K562 (cell line): ENCODE measurements around the gene SLC34A3. TPM values are rescaled to one million over a fixed set of nuclear protein-coding genes. Genes with fewer than 3 reads are reported as not detected.

Experiments used
- ELF2 ChIP-seq: fragments of 250-450 bp; sonication (Bioruptor Pico); IDR thresholded peaks from 2 replicates; pipeline ENCODE4 v1.5.0; 2021; ENCODE audit warnings: mild to moderate bottlenecking
- FOXP1 ChIP-seq: sonication (generic); formaldehyde crosslinking; IDR thresholded peaks from 2 replicates; pipeline ENCODE4 v1.8.0; 2022; ENCODE audit warnings: mild to moderate bottlenecking, missing genetic modification reagents
- POLR3A ChIP-seq: IDR thresholded peaks from 2 replicates; pipeline ENCODE4 v1.6.1; 2011; ENCODE audit warnings: borderline replicate concordance, mild to moderate bottlenecking, moderate library complexity; ENCODE audit not compliant: insufficient read length, insufficient read depth; ENCODE audit errors: extremely low read depth
- RBFOX2 ChIP-seq: fragments of 200-400 bp; formaldehyde crosslinking; IDR thresholded peaks from 2 replicates; pipeline ENCODE4 v1.6.1; 2017; ENCODE audit warnings: low read depth, mild to moderate bottlenecking, low read length, moderate library complexity
- SAFB2 ChIP-seq: fragments of 200-400 bp; formaldehyde crosslinking; IDR thresholded peaks from 2 replicates; pipeline ENCODE4 v1.6.1; 2018; ENCODE audit warnings: borderline replicate concordance, low read length, low read depth, moderate library complexity; ENCODE audit not compliant: severe bottlenecking
- STAG1 ChIP-seq: sonication (generic); formaldehyde crosslinking; IDR thresholded peaks from 2 replicates; pipeline ENCODE4 v1.5.0; 2020; ENCODE audit warnings: missing genetic modification reagents, borderline replicate concordance
- TAF1 ChIP-seq: IDR thresholded peaks from 2 replicates; pipeline ENCODE4 v1.6.1; 2011; ENCODE audit warnings: mild to moderate bottlenecking, low read length, moderate library complexity; ENCODE audit not compliant: insufficient read depth, control insufficient read depth, severe bottlenecking; ENCODE audit errors: extremely low read depth
- polyA plus RNA-seq, 8 experiments: library from polyadenylated mRNA; depleted of rRNA in 4 of 8; stranded (reverse) in 5 of 8; unstranded in 3 of 8; fragments of >200 nt; fragmentation: Nextera tagmentation in 2 of 8; fragmentation: Illumina TruSeq in 1 of 8; extraction: Ambion mirVana in 2 of 8; extraction: Trizol in 1 of 8; gene quantifications; 2 replicates each; pipeline versions ENCODE4 v1.2.1 to v1.2.3, GENCODE V29; 2011 to 2014; ENCODE audit warnings: inconsistent platforms in 1 of 8, missing spikeins in 1 of 8
- total RNA-seq, 7 experiments: library from RNA; depleted of rRNA in 6 of 7; stranded (reverse); fragments of >200 nt in 6 of 7; fragmentation: Illumina TruSeq in 2 of 7; extraction: Trizol in 2 of 7; gene quantifications; 2 replicates each; pipeline versions ENCODE4 v1.2.1 to v1.2.3, GENCODE V29; 2011 to 2021; ENCODE audit warnings: low replicate concordance in 1 of 7
- TF ChIP-seq, protein P1 (sequence below): fragments of 150-350 bp; IDR thresholded peaks from 2 replicates; pipeline ENCODE4 v1.6.1; 2014; ENCODE audit warnings: low read depth, mild to moderate bottlenecking, low read length, borderline replicate concordance
- TF ChIP-seq, protein P2 (sequence below): IDR thresholded peaks from 2 replicates; pipeline ENCODE4 v1.6.1; 2012; ENCODE audit warnings: low read depth, low read length, improper control_type of control experiment, borderline replicate concordance
- TF ChIP-seq, protein P3 (sequence below): fragments of 150-350 bp; conservative IDR thresholded peaks from 2 replicates; pipeline ENCODE4 v1.6.1; 2014; ENCODE audit warnings: low read length
- TF ChIP-seq, protein P4 (sequence below): IDR thresholded peaks from 3 replicates; pipeline ENCODE4 v1.6.1; 2011; ENCODE audit warnings: borderline replicate concordance, mild to moderate bottlenecking; ENCODE audit not compliant: insufficient read length, insufficient read depth
- TF ChIP-seq, protein P5 (sequence below): fragments of 450-650 bp; formaldehyde crosslinking; IDR thresholded peaks from 2 replicates; pipeline ENCODE4 v1.4.0; 2022; ENCODE audit warnings: missing genetic modification characterization

SLC34A3 gene
- total and polyA plus RNA-seq, 9 of the 15 experiments (the other 6 are each of a cell fraction or from before 2014, with no cell fraction given), result not detected

DNA sequence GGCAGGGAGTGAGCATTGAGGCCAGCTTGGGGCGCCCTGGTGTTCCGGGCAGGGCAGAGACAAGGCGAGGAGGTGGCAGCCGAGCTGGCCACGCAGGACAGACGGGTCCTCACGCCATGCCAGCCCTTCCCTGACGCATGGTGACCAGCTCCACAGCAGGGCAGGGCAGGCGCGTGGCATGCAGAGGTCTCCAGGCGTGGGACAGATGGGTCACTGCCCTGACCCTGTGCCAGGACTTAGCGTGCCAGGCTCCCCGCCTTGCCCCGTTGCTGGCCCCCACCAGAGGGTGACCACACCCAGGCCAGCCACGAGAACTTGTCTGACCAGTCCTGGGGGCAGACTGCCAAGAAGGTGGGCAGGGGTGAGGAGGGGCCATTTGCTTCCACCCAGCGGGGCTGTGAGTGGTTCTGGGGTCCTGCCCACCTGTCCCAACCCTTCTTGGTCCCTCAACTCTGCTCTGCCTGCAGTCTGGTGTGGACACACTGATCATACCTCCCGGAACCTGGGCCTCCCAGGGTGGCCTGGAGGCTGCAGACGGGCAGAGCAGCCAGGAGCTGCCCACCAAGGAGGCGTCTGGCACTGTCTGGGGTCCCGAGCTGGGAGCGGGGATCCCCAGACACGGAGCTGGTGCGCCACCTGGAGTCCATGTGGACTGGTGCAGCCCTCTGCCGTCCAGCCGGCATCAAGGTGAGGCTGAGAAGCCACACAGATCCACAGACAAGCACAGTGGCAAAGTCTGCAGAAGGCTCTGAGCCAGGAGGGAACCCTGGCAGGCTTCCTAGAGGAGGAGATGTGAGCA, 3.4 kb upstream of the SLC34A3 start, which contains the start of gene RNF224 (continued):
- TF ChIP-seq, protein P1, sequence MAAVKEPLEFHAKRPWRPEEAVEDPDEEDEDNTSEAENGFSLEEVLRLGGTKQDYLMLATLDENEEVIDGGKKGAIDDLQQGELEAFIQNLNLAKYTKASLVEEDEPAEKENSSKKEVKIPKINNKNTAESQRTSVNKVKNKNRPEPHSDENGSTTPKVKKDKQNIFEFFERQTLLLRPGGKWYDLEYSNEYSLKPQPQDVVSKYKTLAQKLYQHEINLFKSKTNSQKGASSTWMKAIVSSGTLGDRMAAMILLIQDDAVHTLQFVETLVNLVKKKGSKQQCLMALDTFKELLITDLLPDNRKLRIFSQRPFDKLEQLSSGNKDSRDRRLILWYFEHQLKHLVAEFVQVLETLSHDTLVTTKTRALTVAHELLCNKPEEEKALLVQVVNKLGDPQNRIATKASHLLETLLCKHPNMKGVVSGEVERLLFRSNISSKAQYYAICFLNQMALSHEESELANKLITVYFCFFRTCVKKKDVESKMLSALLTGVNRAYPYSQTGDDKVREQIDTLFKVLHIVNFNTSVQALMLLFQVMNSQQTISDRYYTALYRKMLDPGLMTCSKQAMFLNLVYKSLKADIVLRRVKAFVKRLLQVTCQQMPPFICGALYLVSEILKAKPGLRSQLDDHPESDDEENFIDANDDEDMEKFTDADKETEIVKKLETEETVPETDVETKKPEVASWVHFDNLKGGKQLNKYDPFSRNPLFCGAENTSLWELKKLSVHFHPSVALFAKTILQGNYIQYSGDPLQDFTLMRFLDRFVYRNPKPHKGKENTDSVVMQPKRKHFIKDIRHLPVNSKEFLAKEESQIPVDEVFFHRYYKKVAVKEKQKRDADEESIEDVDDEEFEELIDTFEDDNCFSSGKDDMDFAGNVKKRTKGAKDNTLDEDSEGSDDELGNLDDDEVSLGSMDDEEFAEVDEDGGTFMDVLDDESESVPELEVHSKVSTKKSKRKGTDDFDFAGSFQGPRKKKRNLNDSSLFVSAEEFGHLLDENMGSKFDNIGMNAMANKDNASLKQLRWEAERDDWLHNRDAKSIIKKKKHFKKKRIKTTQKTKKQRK, result no peak
- TF ChIP-seq ELF2 (CRISPR knock-in tag) (no peak), TAF1 (no peak), FOXP1 (CRISPR knock-in tag) (0 out of 2 replicates have a peak, but pooled peaks have one; percentile 42), SAFB2 (no peak), POLR3A (no peak), STAG1 (CRISPR knock-in tag) (peak; percentile 86), RBFOX2 (0 out of 2 replicates have a peak, but pooled peaks have one; percentile 36)
- TF ChIP-seq, protein P2, sequence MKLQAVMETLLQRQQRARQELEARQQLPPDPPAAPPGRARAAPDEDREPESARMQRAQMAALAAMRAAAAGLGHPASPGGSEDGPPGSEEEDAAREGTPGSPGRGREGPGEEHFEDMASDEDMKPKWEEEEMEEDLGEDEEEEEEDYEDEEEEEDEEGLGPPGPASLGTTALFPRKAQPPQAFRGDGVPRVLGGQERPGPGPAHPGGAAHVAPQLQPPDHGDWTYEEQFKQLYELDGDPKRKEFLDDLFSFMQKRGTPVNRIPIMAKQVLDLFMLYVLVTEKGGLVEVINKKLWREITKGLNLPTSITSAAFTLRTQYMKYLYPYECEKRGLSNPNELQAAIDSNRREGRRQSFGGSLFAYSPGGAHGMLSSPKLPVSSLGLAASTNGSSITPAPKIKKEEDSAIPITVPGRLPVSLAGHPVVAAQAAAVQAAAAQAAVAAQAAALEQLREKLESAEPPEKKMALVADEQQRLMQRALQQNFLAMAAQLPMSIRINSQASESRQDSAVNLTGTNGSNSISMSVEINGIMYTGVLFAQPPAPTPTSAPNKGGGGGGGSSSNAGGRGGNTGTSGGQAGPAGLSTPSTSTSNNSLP, result no peak
- TF ChIP-seq, protein P3, sequence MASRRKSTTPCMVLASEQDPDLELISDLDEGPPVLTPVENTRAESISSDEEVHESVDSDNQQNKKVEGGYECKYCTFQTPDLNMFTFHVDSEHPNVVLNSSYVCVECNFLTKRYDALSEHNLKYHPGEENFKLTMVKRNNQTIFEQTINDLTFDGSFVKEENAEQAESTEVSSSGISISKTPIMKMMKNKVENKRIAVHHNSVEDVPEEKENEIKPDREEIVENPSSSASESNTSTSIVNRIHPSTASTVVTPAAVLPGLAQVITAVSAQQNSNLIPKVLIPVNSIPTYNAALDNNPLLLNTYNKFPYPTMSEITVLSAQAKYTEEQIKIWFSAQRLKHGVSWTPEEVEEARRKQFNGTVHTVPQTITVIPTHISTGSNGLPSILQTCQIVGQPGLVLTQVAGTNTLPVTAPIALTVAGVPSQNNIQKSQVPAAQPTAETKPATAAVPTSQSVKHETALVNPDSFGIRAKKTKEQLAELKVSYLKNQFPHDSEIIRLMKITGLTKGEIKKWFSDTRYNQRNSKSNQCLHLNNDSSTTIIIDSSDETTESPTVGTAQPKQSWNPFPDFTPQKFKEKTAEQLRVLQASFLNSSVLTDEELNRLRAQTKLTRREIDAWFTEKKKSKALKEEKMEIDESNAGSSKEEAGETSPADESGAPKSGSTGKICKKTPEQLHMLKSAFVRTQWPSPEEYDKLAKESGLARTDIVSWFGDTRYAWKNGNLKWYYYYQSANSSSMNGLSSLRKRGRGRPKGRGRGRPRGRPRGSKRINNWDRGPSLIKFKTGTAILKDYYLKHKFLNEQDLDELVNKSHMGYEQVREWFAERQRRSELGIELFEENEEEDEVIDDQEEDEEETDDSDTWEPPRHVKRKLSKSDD, result no peak
- TF ChIP-seq, protein P4, sequence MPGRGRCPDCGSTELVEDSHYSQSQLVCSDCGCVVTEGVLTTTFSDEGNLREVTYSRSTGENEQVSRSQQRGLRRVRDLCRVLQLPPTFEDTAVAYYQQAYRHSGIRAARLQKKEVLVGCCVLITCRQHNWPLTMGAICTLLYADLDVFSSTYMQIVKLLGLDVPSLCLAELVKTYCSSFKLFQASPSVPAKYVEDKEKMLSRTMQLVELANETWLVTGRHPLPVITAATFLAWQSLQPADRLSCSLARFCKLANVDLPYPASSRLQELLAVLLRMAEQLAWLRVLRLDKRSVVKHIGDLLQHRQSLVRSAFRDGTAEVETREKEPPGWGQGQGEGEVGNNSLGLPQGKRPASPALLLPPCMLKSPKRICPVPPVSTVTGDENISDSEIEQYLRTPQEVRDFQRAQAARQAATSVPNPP, result no peak
- TF ChIP-seq, protein P5, sequence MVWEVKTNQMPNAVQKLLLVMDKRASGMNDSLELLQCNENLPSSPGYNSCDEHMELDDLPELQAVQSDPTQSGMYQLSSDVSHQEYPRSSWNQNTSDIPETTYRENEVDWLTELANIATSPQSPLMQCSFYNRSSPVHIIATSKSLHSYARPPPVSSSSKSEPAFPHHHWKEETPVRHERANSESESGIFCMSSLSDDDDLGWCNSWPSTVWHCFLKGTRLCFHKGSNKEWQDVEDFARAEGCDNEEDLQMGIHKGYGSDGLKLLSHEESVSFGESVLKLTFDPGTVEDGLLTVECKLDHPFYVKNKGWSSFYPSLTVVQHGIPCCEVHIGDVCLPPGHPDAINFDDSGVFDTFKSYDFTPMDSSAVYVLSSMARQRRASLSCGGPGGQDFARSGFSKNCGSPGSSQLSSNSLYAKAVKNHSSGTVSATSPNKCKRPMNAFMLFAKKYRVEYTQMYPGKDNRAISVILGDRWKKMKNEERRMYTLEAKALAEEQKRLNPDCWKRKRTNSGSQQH, result no peak
